ENCODE data around the gene SRRM3.

DNA sequence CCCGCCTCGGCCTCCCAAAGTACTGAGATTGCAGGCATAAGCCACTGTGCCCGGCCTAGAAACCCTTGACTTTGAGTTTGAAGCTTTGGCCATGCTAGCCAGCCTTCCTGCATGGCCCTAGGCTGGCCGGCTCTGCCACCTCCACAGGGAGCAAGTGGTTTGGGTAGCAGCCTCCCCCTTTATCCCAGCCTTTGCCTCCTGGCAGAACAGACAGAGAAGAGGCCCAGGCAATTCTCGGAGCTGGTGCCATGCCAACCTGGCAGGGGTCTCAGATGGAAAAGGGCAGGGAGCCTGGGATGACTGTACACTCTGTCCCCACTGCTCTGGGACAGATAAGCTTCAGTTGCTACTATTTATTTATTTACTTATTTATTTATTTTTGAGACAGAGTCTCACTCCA, 39.4 kb downstream of the SRRM3 start:
- TF ChIP-seq EZH2 (IDR thresholded peaks at IDR 0.05) (no peak), EZH2phosphoT487 (IDR thresholded peaks at IDR 0.05; ENCODE audit: borderline replicate concordance) (no peak), EGR1 (IDR thresholded peaks at IDR 0.05; ENCODE audit: low read depth) (no peak), POLR2A (IDR thresholded peaks at IDR 0.05; ENCODE audit: borderline replicate concordance, extremely low read depth, insufficient read depth, insufficient read length) (no peak), RAD21 (IDR thresholded peaks at IDR 0.05; ENCODE audit: low read depth) (no peak), CBX3 (IDR thresholded peaks at IDR 0.05; ENCODE audit: low read depth) (no peak), POLR2AphosphoS5 (IDR thresholded peaks at IDR 0.05; ENCODE audit: low read depth, low read length) (no peak), TCF7L2 (IDR thresholded peaks at IDR 0.05; ENCODE audit: borderline replicate concordance, extremely low read depth, insufficient read depth, insufficient read length) (no peak)
- TF ChIP-seq, protein P1, sequence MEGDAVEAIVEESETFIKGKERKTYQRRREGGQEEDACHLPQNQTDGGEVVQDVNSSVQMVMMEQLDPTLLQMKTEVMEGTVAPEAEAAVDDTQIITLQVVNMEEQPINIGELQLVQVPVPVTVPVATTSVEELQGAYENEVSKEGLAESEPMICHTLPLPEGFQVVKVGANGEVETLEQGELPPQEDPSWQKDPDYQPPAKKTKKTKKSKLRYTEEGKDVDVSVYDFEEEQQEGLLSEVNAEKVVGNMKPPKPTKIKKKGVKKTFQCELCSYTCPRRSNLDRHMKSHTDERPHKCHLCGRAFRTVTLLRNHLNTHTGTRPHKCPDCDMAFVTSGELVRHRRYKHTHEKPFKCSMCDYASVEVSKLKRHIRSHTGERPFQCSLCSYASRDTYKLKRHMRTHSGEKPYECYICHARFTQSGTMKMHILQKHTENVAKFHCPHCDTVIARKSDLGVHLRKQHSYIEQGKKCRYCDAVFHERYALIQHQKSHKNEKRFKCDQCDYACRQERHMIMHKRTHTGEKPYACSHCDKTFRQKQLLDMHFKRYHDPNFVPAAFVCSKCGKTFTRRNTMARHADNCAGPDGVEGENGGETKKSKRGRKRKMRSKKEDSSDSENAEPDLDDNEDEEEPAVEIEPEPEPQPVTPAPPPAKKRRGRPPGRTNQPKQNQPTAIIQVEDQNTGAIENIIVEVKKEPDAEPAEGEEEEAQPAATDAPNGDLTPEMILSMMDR (IDR thresholded peaks at IDR 0.05 in 2 of 3, conservative IDR thresholded peaks at IDR 0.05 in 1 of 3; ENCODE audit: borderline replicate concordance in 1 of 3, insufficient read depth in 1 of 3, low read depth in 2 of 3, low read length in 2 of 3): no peak
- TF ChIP-seq, protein P2, sequence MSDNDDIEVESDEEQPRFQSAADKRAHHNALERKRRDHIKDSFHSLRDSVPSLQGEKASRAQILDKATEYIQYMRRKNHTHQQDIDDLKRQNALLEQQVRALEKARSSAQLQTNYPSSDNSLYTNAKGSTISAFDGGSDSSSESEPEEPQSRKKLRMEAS (IDR thresholded peaks at IDR 0.05): no peak

All from HCT116 (cell line).